ENCODE data around the gene ATP6V1B1.
"Not testable (repeated sequence)": the region's sequence is repeated elsewhere in the genome, so short reads cannot be mapped to it uniquely, and the experiment has no call there.

Gene ATP6V1B1

DNA sequence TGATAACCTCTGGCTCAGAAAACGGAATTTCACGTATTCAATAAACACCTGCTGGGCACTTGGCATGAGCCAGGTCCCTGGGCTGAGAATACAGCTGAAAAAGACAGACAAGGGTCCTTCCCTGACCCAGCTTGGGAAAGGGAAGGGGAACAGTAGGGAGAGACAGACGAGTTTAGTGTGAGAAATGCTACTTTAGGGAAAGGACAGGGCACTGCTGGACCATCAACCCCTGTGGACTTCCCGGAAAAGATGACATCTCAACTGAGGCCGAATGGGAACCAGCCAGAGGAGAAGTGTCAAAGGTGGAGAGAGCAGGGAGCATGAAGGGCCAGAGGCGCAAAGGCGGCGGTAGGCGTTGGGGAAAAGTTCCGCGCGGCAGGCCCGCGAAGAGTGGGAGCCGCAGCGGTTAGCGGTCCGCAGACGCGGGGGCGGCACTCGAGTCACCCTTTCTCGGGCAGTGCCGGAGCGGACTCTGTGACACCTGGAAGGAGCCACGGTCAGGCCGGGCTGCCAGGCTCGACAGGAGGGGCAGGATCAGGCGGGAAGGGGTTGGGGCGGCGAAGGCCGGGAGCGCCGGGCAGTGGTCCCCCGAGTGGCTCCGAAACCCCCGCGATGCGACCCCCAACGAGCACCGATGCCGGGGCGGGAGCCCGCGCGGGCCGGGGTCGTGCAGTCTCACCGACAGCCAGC, 58.5 kb downstream of the ATP6V1B1 start:
- DNase-seq, result no peak

GRCh38 chr2:70994699-70995425, 59.2 kb downstream of the ATP6V1B1 start, which contains the start of gene TEX261:
TSS of gene TEX261 (minus strand) at chr2:70994873. CDS start at chr2:70994757, 116 bp downstream.
- DNase-seq, result peak; percentile 87

DNA sequence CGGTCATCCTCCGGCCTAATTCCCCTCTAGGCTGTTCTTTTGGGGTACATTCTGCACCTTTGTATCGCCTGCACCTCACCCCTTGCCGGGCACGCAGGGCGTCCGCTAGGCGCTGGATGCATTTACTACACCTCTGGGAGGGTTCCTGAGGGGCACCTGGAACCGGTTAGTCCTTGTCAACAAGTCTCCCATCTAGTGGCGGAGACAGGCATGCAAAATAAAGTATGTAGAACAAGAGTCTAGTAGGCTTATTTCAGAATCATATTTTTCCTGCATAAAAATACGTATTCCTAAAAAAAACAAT, 59.7 kb downstream of the ATP6V1B1 start:
- DNase-seq, result peak; percentile 46

- DNase-seq, result not testable (repeated sequence)
Observed at GRCh38 chr2:70998885-70999284, 63.2 kb downstream of the ATP6V1B1 start.

- no peak for DNase-seq
Observed at GRCh38 chr2:70999362-70999761, 63.7 kb downstream of the ATP6V1B1 start.

GRCh38 chr2:70999931-71000330, 64.2 kb downstream of the ATP6V1B1 start:
- DNase-seq, result not testable (repeated sequence)

DNA sequence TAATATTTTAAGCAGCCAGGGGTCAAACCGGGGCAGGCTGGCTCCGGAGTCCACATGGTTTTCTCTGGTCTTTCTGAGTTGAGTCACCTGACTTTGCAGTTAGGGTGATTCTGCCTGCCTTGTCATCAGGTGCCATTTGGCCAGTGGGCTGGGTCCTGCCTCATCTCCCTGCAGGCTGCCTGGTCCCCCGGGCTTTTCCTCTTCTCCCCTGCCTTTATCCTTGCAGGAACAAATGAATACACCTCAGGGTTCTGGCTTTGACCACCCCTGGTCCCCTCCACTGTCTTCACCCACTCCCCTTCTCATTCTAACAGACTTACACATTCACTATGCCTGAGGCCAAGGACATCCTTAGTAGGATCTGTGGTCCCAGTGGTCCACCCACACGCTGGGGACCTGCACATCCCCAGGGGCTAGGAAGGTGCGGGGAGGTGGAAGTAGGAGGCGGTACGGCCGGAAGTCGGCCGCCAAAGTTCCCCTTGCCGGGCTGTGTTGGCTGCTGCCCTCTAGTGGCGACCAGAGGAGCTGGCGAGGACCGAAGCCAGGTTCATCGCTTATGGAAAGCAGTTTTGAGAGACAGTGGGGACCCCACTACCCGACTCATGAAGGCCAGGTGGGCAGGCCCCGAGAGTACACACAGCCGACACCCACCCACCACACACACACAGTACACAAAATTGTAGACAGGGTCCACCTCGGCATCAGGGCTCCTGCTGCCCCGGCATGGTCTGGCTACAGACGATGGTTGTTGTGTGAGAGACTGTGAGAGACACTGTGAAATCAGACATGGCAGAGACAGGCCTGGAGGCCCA, 65.3 kb downstream of the ATP6V1B1 start:
- peak; percentile 76 for DNase-seq

- no peak for DNase-seq
Observed at GRCh38 chr2:71001592-71001927, 65.9 kb downstream of the ATP6V1B1 start.

DNA sequence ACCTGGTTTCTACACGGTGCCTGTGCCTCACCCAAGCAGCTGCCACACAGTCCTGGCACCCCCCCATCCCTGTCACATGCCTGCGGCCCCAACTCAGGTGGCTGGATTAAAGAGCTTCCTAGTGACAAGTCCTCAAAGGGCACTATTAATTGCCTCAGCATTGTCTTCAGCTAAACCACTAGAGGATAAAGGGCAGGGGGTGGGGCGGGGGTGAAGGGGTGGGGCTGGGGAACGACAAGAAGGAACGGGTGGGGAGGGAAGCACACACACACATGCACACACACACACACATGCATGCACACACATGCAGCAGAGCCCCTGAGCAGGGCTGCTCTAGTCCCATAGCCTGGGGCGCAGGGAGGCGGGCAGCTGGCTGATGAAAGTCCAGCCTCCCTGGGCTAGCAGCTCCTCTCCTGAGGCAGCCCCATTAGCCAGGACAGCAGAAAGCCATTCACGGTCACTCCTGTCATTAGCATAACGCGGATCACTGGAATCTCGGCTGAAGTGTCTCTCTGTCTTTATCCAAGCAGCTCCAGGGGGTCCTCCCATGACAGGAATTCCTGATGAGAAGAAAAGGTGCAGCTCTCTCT, 66.4 kb downstream of the ATP6V1B1 start:
- no peak for DNase-seq

DNA sequence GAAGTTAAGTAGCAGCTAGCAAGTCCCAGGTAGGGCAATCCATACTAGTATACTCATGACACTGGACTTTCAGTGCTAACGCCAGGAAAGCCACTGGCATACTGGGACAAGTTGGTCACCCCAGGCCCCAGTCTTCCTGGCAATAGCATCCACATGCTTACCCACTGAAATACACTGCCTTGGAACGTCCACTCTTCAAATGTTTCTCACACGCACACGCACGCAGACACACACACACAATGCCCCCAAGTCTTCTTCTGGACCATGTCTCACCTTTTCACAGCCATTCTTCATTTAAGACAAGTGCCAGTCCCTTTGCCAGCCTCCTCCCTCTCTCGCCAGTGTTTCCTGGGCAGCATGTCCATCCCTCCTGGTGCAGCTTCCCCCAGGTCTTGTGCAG, 67.7 kb downstream of the ATP6V1B1 start:
- no peak for DNase-seq

GRCh38 chr2:71003966-71004755, 68.5 kb downstream of the ATP6V1B1 start:
- DNase-seq, result no peak

DNA sequence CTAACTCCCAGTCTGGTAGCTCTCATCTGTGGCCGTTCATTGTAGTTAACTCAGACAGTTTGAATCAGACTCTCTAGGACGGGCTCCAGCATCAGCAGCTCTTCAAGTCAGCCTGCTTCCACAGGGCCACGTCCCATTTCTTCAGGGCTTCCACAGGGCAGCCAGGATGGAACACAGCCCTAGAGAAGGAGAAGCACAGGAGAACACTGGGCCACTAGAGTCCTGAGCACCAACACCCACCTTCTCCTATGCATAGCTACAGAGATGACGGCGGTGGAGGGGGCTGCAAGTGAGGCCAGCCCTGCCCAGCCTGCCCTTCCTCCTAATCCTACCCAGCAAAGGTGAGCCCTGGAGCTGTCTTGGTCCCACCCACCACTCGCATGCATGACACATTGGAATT, 69.2 kb downstream of the ATP6V1B1 start:
- no peak for DNase-seq

GRCh38 chr2:71005271-71006202, 69.8 kb downstream of the ATP6V1B1 start:
- DNase-seq, result no peak

DNA sequence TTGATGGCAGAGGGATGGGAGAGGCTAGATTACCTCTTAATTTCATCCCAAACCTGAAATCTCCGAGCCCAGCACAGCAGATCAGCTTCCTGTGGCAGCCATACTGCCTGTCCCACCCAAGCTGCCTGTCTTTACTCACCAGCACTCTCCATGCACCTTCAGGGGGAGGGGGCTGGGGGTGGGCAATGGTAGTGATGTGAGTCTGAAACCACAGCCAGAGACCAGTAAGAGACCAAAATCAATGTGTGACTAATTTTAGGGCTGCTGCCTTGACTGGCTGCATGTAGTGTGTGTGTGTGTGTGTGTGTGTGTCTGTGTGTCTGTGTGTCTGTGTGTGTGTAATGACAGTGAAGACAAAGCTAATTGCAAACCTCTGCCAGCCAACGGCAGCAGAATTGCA, 70.6 kb downstream of the ATP6V1B1 start:
- DNase-seq, result no peak

- DNase-seq, result no peak
Observed at GRCh38 chr2:71006955-71007799, 71.5 kb downstream of the ATP6V1B1 start.

- no peak for DNase-seq
Observed at GRCh38 chr2:71008342-71008741, 72.6 kb downstream of the ATP6V1B1 start.

DNA sequence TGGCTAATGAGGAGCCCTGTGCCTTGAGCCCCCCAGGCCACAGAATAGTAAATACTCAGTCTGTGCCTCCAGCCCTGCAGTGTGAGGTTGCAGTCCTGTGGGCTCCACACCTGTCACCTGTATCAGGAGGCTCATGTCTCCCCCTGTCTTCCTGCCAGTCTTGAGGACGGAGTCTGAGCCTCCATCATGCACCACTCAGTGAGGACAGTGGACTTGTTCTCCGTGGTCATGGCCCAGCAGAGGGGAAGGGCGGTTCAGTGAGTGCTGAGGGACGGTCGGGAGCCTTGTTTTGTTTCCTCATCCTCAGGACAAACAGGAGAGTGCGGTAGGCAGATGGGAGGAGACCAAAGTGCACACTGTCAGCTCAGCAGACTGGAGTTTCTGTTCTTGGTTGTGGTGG, 76.1 kb downstream of the ATP6V1B1 start:
- not testable (repeated sequence) for DNase-seq
